HG02981 (cell line): ENCODE data around the gene CYYR1.

Source experiments
- ATAC-seq: cut with Tn5 transposase; IDR thresholded peaks from one replicate; pipeline ENCODE4 v1.9.1; 2021; ENCODE audit warnings: mild to moderate bottlenecking, moderate library complexity; ENCODE audit not compliant: unreplicated experiment

Gene CYYR1

DNA sequence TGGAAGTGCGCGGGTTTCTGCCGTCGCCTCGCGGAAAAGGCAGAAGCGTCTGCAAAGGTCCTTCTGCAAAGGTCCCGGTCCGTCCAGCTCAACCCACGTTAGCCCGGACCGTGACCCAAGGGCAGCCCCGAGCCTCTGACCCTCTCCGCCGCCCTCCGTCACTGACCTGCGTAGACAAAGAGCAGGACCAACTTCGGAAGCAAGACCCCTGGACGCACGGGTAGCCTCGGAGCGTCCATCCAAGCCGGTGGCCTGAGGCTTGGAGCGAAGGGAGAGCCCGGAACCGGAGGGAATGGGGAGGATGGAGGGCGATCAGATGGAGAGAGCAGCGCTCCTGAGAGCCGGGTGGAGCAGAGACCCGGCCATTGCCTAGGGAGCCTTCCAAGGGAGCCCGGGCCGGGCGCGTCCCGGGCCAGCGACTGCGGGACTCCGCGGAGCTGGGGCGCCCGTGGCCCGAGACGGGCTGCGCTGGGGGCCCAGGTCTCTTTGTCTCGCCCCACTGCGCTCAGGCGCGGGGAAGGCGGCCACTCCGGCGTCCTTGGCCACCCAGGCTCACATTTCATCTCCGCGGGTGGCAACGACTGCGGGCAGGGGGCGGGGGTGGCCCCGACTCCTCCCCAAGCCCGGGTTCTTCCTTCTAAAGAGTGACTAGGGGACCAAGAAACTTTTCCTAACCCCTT is at the start of gene CYYR1:
Gene CYYR1 (minus strand): TSS at position 585 of the 680 bp plus-strand sequence. CDS start 346 bp downstream, at position 239.
- ATAC-seq: no peak

- ATAC-seq: no peak
These were observed 44.1 kb upstream of the CYYR1 start for GRCh38 chr21:26617176-26617575.

DNA sequence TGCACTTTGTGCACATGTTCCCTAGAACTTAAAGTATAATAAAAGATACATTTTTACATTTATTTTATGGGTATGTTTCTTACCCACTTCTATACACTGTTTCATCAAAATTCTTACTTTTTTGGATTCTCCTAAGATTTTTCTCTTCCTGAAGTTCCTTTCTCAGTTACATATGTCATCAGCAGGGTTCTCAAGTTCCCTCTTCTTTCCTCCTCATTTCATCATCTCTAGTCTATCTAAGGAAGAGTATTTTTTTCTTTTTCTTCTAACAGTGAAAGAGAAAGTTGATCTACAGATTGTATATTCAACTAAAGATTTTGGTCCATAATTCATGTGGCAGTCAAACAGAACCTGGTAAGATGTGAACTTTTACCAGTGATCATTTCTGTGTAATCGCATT is 41.2 kb upstream of the CYYR1 start:
- no peak for ATAC-seq

- ATAC-seq: no peak
These were observed 26.2 kb upstream of the CYYR1 start for GRCh38 chr21:26599261-26599660.

DNA sequence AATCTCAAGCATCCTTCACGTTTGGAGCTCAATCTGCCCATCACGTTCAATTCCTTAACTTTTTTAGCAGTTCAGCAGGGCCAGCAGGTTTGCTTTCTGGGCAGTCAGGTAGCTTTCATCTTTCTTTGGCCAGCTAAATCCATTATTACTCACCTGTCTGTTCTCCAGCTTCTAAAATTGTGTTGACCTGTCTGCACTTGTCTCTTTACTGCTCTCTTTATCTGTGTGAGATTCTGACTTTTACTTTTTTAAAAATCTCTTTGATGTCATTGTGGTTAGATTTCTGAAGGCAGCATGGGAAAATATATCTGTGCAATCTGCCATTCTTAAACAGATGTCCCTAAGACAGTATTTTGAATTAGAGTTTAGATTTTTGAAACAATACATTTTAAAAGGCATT is 24.9 kb upstream of the CYYR1 start:
- no peak for ATAC-seq

DNA sequence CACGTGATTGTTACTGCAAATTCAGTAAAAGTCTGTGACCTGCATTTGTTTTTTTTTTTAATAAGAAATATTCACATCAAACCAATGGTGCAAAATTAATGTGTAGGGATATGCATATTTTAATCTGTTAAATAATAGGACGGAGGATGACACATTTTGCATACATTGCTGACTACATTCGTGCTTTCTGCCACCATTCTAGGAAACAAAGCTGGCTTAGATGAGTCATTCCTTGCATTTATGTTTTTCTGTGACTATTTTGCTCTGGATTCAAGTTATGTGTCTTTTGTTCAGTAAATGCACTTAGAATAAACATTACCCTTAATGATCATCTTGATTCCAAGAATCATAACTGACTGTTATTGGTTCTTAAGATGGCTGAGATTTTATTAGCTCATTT is 23.9 kb upstream of the CYYR1 start:
- no peak for ATAC-seq

DNA sequence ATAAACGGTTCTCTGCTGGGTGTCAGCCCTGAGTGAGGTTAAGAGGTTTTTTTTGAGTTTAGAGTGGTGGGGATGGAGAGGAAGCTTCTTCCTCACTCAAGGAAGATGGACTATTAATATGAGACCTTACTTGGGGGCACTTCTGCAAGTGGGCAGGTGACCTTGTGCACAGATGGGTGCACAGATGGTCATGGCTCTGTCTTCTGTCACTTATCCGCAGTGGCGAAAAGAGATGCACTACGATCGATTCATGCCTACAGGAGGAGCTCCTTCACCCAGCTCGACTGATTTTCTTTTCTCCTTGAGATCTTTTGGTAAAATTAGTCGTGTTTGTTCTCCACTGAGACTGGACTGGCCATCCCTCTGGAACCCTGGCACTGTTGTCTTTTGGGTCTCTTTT is 22.9 kb upstream of the CYYR1 start:
- ATAC-seq: no peak

DNA sequence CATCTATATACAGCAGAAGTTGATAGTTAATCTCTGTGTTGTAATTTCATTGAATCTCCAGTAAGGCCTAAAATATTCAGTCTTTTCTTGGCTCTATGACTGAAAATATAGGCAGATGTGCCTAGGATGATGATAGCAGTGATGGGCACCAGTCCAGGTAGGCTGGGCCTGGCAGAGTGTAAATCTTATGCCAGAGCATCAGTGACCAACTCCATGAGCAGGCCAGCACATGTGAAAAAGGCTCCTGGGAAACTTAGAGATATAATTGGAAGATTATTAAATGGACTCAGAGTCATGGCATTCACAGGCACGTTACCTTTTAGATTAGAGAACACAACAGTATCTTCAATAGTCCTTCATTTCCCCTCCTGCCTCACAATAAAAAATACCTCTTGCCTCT is 20.7 kb upstream of the CYYR1 start:
- ATAC-seq: no peak

- no peak for ATAC-seq
These were observed 18.5 kb upstream of the CYYR1 start for GRCh38 chr21:26591543-26591942.

DNA sequence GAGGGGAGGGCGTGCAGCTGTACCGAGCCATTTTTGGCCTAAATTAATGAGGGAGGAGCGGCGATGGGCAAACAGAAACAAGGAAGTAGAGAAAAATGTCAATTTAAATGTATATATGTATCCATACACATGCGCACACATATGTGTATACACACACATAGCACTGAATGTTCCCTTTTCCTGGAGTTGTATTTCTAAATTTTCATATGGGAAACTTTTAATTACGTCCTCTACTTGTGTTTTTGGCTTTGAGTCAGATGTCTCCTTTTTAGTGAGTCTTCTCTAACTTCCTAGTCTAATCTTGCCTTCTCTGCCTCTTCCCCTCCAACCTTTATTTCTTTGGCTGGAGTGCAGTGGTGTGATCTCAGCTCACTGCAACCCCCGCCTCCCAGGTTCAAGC is 15.4 kb upstream of the CYYR1 start:
- ATAC-seq: no peak

DNA sequence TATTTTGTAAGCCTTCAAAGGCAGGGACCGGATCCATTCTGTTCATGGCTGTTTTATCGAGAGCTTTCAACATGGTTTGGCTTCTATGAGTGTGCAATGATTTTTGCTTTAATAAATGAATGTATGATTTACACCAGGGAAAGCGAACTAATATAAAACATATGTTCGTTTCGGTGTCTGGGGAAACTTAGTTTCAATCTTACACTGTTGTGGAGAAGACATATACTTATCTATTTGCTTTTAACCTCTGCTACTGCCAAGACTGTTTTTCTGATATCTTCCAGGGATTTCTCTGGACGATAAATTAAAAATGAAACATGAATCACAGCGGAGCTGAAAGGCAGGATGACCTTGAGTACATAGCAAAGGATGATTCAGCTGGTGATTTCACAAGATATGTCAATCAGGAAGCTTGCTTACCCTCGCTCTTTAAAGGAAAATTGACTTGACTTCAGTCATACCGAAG is 14.7 kb upstream of the CYYR1 start:
- no peak for ATAC-seq

DNA sequence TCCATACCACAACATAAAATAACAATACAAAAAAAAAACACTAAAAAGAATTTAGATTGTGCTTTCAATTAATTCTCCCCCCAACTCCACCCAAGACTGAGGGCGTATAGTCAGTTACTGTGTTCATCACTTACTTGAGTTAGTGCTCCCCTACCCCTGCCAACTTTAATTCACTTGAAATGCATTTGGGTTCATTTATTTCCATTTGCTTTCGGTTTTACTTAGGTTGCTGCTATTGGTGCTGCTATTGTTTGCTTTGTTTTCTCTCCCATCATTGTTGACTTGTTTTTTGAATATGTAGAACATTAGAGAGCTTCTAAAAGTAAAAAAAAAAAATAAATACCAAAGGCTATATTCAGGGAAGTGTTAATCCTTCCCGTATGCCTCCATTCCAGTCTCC is 10.7 kb upstream of the CYYR1 start:
- ATAC-seq: no peak

GRCh38 chr21:26581818-26582217 is 8.7 kb upstream of the CYYR1 start:
- no peak for ATAC-seq

GRCh38 chr21:26572076-26572701 is 897 bp downstream of the CYYR1 start:
- ATAC-seq: no peak

DNA sequence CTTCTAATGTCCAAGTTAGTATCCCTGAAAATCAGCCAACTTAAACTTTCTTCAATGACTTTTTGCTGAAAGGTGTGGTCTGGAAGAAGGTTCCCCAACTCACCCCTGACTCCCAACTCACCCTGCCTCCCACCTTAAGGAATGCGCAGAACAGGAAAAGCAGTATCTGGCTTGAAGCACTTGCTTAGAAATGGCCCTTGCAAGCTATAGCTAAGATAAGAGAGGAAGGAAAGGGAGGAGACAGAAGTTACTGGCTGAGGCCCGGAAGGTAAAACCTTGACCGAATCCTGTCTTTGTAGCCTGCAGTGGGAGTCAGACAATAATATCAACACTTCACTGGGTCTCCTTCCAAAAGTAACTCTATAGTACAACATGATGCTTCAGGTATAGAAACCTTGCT is 2.9 kb downstream of the CYYR1 start:
- no peak for ATAC-seq

GRCh38 chr21:26565546-26565945 is 7.5 kb downstream of the CYYR1 start:
- ATAC-seq: no peak

DNA sequence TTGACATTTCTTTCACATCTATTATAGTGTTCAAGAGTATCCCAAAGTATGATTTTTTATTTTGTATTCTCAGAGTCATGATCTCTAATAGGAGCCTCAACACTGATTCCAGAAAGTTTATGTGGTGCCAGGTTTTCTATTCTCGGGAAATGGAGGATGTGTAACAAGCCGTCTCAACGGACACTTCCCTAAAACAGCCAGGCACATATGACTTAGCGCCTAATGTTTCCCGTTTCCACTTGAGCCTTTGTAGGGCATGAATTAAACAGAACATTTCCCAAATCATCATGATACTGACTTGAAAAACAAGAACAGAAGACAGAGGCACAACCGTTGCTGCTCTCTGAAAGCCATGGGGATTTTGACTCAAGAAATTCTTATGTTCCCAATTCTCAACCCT is 8.0 kb downstream of the CYYR1 start:
- ATAC-seq: no peak

DNA sequence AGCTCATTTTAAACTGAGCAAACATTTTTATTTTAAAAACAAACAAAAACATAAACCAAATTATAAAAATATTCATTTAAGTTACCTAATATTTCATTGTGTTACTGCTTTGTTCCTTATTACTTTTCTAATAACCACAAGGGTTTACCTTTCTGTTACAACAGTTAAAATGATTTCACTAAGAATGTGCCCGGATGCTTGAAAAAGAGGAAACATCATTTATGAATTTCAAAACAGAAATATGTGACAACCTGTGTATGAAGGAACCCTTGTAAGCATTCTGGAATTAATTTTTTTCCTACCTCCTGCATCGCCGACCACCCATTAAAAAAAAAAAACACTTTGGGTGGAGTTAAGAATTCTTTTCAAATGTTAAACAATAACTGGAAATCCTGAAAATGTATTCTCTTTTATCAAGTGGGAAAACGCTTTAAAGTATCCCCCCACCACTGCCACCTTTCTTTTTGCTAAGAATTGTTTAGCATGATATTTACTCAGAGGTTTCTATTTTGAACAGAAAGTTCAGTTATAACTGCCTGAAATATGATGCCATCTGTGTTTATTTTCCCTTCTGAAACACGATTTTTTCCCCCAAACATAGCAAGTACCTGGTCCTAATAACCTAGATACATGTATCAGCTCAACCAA is 9.1 kb downstream of the CYYR1 start:
- no peak for ATAC-seq

- no peak for ATAC-seq
These were observed 12.5 kb downstream of the CYYR1 start for GRCh38 chr21:26560612-26561011.

DNA sequence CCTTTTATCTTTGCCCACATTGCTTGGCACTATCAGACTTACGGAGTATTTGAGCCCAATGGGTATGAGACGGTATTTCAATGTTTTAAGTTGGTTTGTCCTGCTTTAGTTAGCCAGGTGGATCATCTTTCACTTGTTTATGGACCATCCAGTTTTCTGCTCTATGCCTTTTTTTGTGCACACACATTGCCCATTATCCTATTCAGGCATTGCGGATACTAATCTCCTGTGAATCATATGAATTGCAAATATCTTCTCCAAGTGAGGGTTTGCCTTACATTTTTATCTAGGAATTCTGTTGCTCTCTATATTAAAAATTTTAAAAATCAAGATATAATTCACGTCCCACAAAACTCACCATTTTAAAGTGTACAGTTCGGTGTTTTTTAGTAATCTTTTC is 14.0 kb downstream of the CYYR1 start:
- no peak for ATAC-seq

GRCh38 chr21:26557106-26557505 is 16.0 kb downstream of the CYYR1 start:
- no peak for ATAC-seq

GRCh38 chr21:26555540-26556146 is 17.4 kb downstream of the CYYR1 start:
- ATAC-seq: no peak
